Measurements from ENCODE around the gene APBA1. TPM values are rescaled to one million over a fixed set of nuclear protein-coding genes. Genes with fewer than 3 reads are reported as not detected.
"Not testable (repeated sequence)": the region's sequence is repeated elsewhere in the genome, so short reads cannot be mapped to it uniquely, and the experiment has no call there.

APBA1 gene
- total and polyA plus RNA-seq, 5 donors = 3.5 to 9.2 (median 6.2) TPM

DNA sequence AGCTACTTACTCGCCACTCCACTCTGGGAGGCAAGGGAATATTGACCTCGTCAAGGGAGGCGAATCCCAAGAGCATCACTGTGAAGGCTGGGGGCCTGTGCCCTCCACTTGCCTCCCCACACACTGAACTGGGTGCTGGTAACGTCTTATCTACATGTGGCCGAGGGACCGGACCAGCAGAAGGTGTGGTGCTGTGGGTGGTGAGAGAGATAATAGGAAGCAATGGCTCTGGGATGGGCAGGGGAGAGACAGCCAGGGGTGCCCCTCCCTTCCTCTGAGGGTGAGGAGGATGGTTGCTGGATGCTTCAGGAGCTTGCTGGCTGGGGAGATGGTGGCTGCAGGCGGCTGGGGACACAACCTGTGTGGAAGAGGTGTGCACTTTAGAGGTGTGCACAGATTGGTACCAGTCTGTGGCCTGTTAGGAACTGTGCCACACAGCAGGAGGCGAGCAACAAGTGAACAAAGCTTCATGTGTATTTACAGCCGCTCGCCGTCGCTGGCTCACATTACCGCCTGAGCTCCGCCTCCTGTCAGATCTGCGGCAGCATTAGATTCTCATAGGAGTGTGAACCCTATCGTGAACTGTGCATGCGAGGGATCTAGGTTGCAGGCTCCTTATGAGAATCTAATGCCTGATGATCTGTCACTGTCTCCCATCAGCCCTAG, 246.9 kb downstream of the APBA1 start:
- Histone ChIP-seq H3K9me3 (ENCODE audit: control insufficient read depth, low read length) (no peaks in the 10 kb centered on the region), H3K27me3 (ENCODE audit: control insufficient read depth, insufficient read depth) (no peaks in the 10 kb centered on the region), H3K4me3 (ENCODE audit: low read length) (no peak overlapping the region), H3K4me1 (ENCODE audit: control insufficient read depth, insufficient read depth, low read length) (no peaks in the 10 kb centered on the region), H3K27ac (ENCODE audit: low read length) (no peak overlapping the region)
- intact Hi-C loops (cut with DNase I) = loop anchor here (10.0 kb wide), 3 partner anchors 450 to 500 kb away; no protein-coding TSS in a partner anchor
- DNase-seq = no peak
- ATAC-seq = no peak
- 85% methylated on average over 17 of the region's 17 CpGs for WGBS

DNA sequence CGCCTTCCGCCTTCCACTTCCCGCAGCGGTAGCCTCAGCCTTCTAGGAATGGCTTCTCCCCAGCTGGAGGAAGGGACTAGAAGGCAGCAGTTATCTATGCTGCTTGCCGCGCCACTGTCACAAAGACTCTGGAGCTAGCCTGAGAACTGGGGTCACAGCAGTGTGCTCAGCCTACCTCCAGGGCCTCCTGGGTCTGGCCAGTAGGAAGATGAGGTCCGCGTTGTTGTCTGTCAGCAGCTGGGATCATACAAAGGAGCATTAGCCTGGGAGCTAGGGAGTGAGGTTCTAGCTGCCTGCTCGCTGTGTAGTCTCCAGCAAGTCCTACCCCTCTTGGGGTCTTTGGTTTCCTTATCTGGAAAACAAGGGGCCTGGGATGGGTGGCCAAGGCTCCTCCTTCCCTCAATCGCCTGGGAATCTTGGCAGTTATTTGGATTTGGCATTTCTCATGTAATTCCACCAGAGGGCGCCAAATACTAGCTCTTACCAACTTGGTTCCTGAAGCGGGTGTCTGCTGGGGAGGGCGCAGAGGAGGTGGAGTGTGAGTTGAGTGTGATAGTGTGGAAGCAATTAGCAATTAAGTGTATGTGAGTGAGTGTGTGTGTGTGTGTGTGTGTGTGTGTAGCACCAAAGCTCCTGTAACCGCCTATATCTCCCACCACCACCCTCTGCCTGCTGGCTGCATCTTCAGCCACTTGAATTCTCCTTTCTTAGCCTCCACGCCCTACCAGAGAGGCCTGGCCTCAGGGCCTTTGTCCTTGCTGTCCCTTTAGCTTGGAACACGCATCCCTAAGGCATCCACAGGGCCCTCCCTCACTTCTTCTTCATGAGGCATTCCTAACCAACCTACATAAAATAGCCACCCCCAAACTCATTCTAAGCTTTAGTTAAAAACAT, 250.0 kb downstream of the APBA1 start:
- Histone ChIP-seq H3K27me3 (ENCODE audit: control insufficient read depth, insufficient read depth) (no peaks in the 10 kb centered on the region), H3K27ac (ENCODE audit: low read length) (no peak overlapping the region), H3K9me3 (ENCODE audit: control insufficient read depth, low read length) (no peaks in the 10 kb centered on the region), H3K4me3 (ENCODE audit: low read length) (no peak overlapping the region), H3K4me1 (ENCODE audit: control insufficient read depth, insufficient read depth, low read length) (no peaks in the 10 kb centered on the region)
- intact Hi-C loops (cut with DNase I) = loop anchor here (2.0 to 10.0 kb wide), 7 partner anchors 125 to 503 kb away; no protein-coding TSS in a partner anchor
- ATAC-seq (peak; percentile 73 to 81), DNase-seq (peak; percentile 34 to 68 (median 65))
- 44% methylated on average over 16 of the region's 16 CpGs for WGBS

DNA sequence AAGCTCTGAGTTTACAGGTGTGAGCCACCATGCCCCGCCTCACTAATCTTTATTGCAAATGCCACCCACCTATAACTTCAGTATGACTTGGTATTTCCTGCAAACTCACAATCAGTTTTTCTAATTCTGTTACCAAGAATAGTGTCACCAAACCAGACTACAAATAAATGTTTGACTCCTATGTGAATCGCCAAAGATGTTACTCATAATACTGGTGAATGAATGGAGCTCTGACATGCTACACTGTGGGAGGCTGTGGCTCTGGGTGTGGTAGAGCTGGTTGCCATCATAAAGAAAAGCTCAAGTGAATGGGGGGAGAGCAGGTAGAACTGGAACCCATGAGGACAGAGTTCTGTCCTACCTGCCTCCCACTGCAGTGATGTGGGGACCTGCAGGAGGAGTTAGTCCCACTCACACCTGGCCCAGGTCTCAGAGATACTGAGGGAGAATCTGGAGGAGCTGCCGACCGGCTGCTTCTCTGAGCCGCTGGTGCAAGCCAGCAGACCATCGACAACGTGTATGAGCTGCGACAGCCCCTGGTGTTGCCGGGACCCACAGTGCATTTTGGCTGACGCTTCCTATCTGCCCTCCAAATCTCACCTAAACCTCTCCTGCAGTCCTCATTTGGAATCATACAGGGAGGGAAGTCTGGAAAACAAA, 251.4 kb downstream of the APBA1 start:
- intact Hi-C loops (cut with DNase I) = loop anchor here (5.0 to 10.0 kb wide), 6 partner anchors 127 to 504 kb away; no protein-coding TSS in a partner anchor
- no peak for ATAC-seq
- Histone ChIP-seq H3K4me1 (ENCODE audit: control insufficient read depth, insufficient read depth, low read length) (no peaks in the 10 kb centered on the region), H3K4me3 (ENCODE audit: low read length) (no peak overlapping the region), H3K27ac (ENCODE audit: low read length) (no peak overlapping the region), H3K9me3 (ENCODE audit: control insufficient read depth, low read length) (no peaks in the 10 kb centered on the region), H3K27me3 (ENCODE audit: control insufficient read depth, insufficient read depth) (no peaks in the 10 kb centered on the region)
- 90% methylated on average over 10 of the region's 10 CpGs for WGBS
- DNase-seq = no peak

DNA sequence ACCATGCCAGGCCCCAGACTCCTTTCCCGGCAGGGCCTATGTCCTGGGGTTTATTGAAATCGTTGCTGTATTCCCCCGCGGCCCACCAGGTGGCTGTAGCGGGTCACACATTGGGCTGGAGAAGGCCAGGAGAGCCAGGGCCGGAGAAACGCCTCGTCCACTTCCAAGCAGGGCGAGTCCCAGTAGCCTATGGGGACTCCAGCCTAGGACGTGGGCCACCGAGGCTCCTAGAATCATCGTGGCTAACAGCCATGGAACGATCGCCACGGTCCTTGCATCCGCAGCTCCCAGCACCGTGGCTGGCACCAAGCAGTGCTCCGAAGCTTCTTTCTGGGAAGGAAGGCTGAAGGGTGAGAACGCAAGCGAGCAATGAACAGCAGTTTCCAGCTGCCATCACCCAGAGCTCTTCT, 259.4 kb downstream of the APBA1 start:
- H3K27ac ChIP-seq (ENCODE audit: low read length) = no peak overlapping the region

DNA sequence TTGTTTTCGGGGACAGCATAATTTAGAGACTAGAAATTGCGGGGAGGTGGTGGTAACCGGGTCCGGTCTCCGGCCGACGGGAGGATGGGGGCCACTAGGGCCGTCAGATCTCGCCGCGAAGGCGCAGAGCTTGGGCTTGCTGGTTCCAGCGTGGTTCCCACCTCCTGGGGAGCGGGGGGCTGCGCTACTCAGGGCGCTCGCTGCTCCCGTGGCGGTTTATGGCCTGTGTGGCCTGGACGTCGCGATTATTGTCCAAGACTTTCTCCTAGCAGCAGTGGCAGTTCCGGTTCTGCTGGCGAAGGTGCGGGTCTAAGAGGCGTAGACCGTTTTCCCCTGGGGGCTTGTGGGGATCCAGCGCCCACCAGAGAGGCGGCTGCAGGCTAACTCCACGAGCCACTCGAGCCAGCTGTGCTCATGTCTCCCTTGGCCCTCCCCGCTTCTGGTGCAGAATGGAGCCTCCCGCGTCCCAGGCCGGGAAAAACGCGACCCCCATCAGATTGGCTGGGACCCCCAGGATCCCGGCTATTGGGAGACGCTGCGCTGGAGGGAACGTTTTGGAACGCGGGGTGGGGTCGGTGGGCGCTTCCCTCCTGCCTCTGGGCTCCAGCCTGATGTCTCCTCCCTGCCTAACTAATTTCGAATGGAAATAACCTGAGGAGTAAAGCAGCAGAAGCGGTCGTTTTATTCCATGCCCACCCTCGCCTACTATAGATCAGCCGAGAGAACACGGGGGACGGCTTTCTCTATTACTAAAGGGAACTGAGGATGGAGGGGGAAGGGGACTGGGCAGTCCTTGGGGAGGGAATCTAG, 260.0 kb downstream of the APBA1 start:
- no peaks in the 10 kb centered on the region for H3K27me3 ChIP-seq (ENCODE audit: control insufficient read depth, insufficient read depth)
- no peaks in the 10 kb centered on the region for H3K9me3 ChIP-seq (ENCODE audit: control insufficient read depth, low read length)
- 68% methylated on average over 52 of the region's 52 CpGs for WGBS
- no peaks in the 10 kb centered on the region for H3K4me1 ChIP-seq (ENCODE audit: control insufficient read depth, insufficient read depth, low read length)
- DNase-seq (peak in 1 of 3 donors; percentile 64), ATAC-seq (peak; percentile 21 to 41)
- intact Hi-C loops (cut with DNase I) = no loop called here
- H3K4me3 ChIP-seq (ENCODE audit: low read length) = no peak overlapping the region
- no peak overlapping the region for H3K27ac ChIP-seq (ENCODE audit: low read length)

More for the DNA sequence above, 259.4 kb downstream of the APBA1 start:
- ATAC-seq (peak; percentile 95 to 97), DNase-seq (peak; percentile 77 to 90 (median 88))
- intact Hi-C loops (cut with DNase I) = no loop called here
- WGBS = 16% methylated on average over 20 of the region's 20 CpGs
- no peaks in the 10 kb centered on the region for H3K9me3 ChIP-seq (ENCODE audit: control insufficient read depth, low read length)
- no peak overlapping the region for H3K4me3 ChIP-seq (ENCODE audit: low read length)
- H3K27me3 ChIP-seq (ENCODE audit: control insufficient read depth, insufficient read depth) = no peaks in the 10 kb centered on the region
- H3K4me1 ChIP-seq (ENCODE audit: control insufficient read depth, insufficient read depth, low read length) = no peaks in the 10 kb centered on the region

DNA sequence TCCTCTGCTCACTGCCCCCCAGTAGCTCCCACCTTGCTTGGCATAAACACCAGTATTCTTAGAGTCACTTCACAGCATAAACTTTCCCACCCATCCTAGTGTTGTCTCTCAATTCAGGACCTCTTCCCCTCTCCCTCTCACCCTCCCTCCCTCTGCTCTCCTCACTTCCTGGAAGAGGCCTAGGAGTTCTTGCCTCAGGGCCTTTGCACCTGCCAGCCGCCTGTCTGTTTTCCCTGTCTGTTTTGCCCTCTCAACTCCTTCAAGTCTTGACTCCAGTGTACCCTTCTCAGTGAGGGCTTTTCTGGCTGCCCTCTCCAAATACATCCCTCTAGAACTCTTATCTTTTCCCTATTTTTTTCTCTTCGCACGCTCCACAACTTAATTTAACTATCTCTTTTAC, 260.9 kb downstream of the APBA1 start:
- H3K4me1 ChIP-seq (ENCODE audit: control insufficient read depth, insufficient read depth, low read length) = no peaks in the 10 kb centered on the region
- intact Hi-C loops (cut with DNase I) = no loop called here
- no peak overlapping the region for H3K27ac ChIP-seq (ENCODE audit: low read length)
- no peak for ATAC-seq
- H3K27me3 ChIP-seq (ENCODE audit: control insufficient read depth, insufficient read depth) = no peaks in the 10 kb centered on the region
- H3K9me3 ChIP-seq (ENCODE audit: control insufficient read depth, low read length) = no peaks in the 10 kb centered on the region
- no peak overlapping the region for H3K4me3 ChIP-seq (ENCODE audit: low read length)
- DNase-seq = no peak
- over 99% methylated on average over 3 of the region's 3 CpGs for WGBS

DNA sequence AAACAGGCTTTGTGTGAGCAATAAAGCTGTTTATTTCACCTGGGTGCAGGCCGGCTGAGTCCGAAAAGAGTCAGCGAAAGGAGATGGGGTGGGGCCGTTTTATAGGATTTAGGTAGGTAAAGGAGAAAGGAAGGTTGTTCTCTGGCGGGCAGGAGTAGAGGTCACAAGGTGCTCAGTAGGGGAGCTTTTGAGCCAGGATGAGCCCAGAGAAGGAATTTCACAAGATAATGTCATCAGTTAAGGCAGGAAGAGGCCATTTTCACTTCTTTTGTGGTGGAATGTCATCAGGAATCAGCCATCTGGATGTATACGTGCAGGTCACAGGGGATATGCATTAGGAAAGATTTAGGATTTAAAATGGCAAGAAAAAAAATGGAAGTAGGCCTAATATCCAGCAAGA, 262.2 kb downstream of the APBA1 start:
- H3K9me3 ChIP-seq (ENCODE audit: control insufficient read depth, low read length); H3K27ac ChIP-seq (ENCODE audit: low read length); H3K27me3 ChIP-seq (ENCODE audit: control insufficient read depth, insufficient read depth); H3K4me3 ChIP-seq (ENCODE audit: low read length); H3K4me1 ChIP-seq (ENCODE audit: control insufficient read depth, insufficient read depth, low read length); ATAC-seq; DNase-seq; intact Hi-C loops (cut with DNase I): not testable (repeated sequence)
- 88% methylated on average over 6 of the region's 6 CpGs for WGBS

DNA sequence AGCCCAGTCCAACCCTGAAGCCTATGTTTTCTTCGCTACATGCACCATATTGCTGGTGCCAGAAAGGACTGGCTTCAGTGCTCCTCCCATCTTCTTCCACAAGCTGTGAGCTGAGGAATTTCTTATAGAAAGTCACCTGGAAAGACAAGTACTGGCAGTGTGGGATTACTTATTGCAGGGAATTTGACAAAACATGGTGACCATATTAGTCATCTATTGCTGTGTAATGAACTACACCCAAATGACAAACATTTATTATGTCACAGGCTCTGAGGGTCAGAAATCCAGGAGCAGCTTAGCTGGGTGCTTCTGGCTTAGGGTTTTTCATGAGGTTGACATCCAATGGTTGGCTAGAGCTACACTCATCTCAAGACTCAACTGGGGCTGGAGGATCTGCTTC, 271.7 kb downstream of the APBA1 start:
- ATAC-seq (no peak), DNase-seq (no peak)
- Histone ChIP-seq H3K9me3 (ENCODE audit: control insufficient read depth, low read length) (no peaks in the 10 kb centered on the region), H3K4me1 (ENCODE audit: control insufficient read depth, insufficient read depth, low read length) (peaks cover 1% of the 10 kb centered on the region), H3K4me3 (ENCODE audit: low read length) (no peak overlapping the region), H3K27ac (ENCODE audit: low read length) (no peak overlapping the region), H3K27me3 (ENCODE audit: control insufficient read depth, insufficient read depth) (no peaks in the 10 kb centered on the region)
- WGBS = 98% methylated on average over 1 of the region's 1 CpG
- intact Hi-C loops (cut with DNase I) = no loop called here

DNA sequence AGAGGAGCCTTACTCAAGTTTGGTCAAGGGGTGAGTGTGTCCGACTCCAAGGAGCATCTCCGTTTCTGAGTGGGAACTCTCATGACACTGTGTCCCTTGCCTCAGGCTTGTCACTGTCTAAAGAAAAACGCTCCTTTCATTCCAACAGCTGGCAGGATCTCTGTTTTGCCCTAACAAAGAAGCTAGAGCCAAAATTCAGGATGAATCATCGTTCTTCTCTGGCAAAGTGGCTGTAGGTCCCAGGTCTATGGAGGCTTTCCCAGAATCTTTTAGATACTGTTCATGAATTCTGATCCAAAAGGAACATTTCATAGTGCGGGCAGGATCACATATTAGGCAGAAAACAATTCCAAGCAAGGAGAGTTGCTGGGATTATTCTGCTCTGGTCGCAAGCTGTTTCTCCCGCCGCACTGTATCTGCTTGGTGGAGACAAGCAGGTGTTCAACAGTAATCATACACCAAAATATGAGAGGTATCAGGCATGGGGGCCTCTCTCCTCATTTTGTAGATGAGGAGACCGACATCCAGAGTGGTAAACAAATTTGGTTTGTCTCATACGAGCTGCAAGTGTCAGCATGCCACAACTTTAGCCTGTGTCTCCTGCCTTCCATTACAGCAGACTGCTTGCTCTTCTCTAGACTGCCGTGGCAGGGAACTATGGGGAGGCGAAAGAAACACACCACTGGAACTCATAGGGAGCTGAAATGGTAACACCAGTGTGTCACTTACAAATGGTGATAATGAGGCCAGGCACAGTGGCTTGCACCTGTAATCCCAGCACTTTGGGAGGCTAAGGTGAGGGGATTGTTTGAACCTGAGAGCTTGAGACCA, 274.6 kb downstream of the APBA1 start:
- peaks cover 7% of the 10 kb centered on the region for H3K4me1 ChIP-seq (ENCODE audit: control insufficient read depth, insufficient read depth, low read length)
- WGBS = 33% methylated on average over 12 of the region's 12 CpGs
- peak overlapping the region; percentile 60 for H3K27ac ChIP-seq (ENCODE audit: low read length)
- no peaks in the 10 kb centered on the region for H3K27me3 ChIP-seq (ENCODE audit: control insufficient read depth, insufficient read depth)
- H3K9me3 ChIP-seq (ENCODE audit: control insufficient read depth, low read length) = no peaks in the 10 kb centered on the region
- ATAC-seq (peak; percentile 66 to 70), DNase-seq (no peak)
- intact Hi-C loops (cut with DNase I) = no loop called here
- H3K4me3 ChIP-seq (ENCODE audit: low read length) = no peak overlapping the region

DNA sequence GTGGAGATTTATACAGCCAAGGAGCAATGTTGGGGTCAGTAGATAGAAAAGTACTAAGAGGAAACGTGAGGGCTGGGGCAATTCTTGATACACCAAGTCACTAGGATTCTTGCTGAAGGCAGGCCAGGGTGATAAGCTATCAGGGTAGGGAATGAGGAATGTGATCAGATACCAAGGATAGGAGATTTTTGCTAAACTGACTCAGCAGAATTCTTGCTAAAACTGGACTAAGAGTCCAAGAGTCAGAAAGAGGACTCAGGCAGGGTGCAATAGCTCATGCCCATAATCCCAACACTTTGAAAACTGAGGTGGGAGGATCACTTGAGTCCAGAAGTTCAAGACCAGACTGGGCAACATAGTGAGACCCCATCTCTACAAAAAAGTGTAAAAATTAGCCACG, 275.4 kb downstream of the APBA1 start:
- ATAC-seq = no peak
- peaks cover 10% of the 10 kb centered on the region for H3K4me1 ChIP-seq (ENCODE audit: control insufficient read depth, insufficient read depth, low read length)
- WGBS = 75% methylated on average over 2 of the region's 2 CpGs
- DNase-seq = no peak
- H3K27me3 ChIP-seq (ENCODE audit: control insufficient read depth, insufficient read depth) = no peaks in the 10 kb centered on the region
- intact Hi-C loops (cut with DNase I) = no loop called here
- no peak overlapping the region for H3K4me3 ChIP-seq (ENCODE audit: low read length)
- no peaks in the 10 kb centered on the region for H3K9me3 ChIP-seq (ENCODE audit: control insufficient read depth, low read length)
- peak overlapping the region; percentile 73 for H3K27ac ChIP-seq (ENCODE audit: low read length)

Data from right cardiac atrium (tissue), 5 donors.